Rectal smooth muscle tissue (tissue), 1 donor: ENCODE results near the gene PBRM1.
"Not testable (repeated sequence)": the region's sequence is repeated elsewhere in the genome, so short reads cannot be mapped to it uniquely, and the experiment has no call there.

Experiments
- H3K27ac ChIP-seq: one replicate; pipeline ENCODE4 v1.7.0; 2013; ENCODE audit warnings: low read depth, low read length, inconsistent platforms
- H3K27me3 ChIP-seq: one replicate; pipeline ENCODE4 v1.7.0; 2013; ENCODE audit warnings: low read length; ENCODE audit not compliant: control insufficient read depth, insufficient read depth
- H3K36me3 ChIP-seq: one replicate; pipeline ENCODE4 v1.7.0; 2013; ENCODE audit warnings: low read length; ENCODE audit not compliant: control insufficient read depth, insufficient read depth
- H3K4me1 ChIP-seq: one replicate; pipeline ENCODE4 v1.7.0; 2013; ENCODE audit warnings: low read length; ENCODE audit not compliant: control insufficient read depth, insufficient read depth
- H3K4me3 ChIP-seq: one replicate; pipeline ENCODE4 v1.7.0; 2013; ENCODE audit warnings: low read length
- H3K9ac ChIP-seq: one replicate; pipeline ENCODE4 v1.7.0; 2013; ENCODE audit warnings: low read length

PBRM1 gene

GRCh38 chr3:52678265-52679198 lies 7.2 kb downstream of the PBRM1 start:
- no peak overlapping the region for H3K4me3 ChIP-seq
- peaks cover 21% of the 10 kb centered on the region for H3K36me3 ChIP-seq
- no peak overlapping the region for H3K27ac ChIP-seq
- no peaks in the 10 kb centered on the region for H3K4me1 ChIP-seq
- no peaks in the 10 kb centered on the region for H3K27me3 ChIP-seq
- H3K9ac ChIP-seq, result no peak overlapping the region

- peaks cover 26% of the 10 kb centered on the region for H3K36me3 ChIP-seq
- not testable (repeated sequence) for H3K27me3 ChIP-seq, H3K27ac ChIP-seq, H3K4me1 ChIP-seq, H3K4me3 ChIP-seq, H3K9ac ChIP-seq
Observed at GRCh38 chr3:52676201-52676600, 9.5 kb downstream of the PBRM1 start.

DNA sequence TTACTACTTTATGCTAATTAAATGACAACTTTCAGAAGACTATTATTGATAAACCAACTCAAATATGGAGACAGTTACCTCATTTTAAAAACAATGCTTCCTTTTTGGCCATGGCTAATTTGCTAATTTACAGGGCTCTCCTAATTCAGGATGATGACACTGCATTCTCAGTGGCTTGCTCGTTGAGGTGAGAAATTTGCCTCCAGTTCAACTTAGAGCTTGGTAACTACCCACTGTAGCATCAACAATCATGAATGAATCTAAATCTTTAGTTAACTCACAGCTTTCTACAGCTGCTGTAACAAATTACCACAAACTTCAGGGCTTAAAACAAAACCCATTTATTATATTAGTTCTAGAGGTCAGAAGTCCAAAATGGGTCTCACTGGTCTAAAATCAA lies 14.0 kb downstream of the PBRM1 start:
- peaks cover 5% of the 10 kb centered on the region for H3K4me1 ChIP-seq
- H3K27me3 ChIP-seq, result no peaks in the 10 kb centered on the region
- H3K4me3 ChIP-seq, result no peak overlapping the region
- peaks cover 14% of the 10 kb centered on the region for H3K36me3 ChIP-seq
- H3K27ac ChIP-seq, result no peak overlapping the region
- H3K9ac ChIP-seq, result no peak overlapping the region

DNA sequence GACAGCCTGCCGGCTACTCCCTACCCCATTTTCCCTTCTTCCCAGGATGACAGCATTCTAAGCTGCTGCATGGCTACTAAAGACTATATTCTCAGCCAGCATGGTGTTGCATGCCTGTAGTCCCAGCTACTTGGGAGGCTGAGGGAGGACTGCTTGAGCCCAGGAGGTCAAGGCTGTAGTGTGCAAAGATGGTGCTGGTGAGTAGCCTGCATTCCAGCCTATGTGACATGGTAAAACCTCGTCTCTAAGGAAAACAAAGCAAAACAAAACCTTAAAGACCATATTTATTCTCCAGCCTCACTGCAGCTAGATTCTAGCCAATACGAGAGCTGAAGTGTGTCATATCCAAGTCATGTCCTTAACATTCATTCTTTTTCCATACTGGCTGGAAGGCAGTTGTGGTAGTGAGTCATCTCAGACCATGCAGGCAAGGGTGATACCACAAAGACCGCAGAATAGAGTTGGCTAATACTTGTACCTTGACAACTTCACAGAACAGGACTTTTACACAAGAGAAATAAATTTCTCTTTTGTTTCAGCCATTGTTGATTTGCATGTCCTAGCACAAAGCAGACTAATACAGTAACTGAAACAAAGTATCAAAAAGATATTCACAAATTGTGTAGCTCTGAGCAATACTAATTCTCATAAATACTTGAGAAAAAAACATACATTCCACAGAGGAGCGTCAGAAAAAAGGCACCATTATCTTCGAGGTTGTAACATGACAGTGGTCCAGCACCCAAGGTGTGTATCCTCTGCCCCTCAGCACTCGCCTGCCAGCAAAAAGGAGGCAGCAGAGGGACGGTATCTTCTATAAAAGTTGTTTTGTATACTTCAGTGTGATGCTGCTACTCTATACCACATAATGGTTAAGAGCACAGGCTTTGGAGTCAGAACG lies 14.8 kb downstream of the PBRM1 start:
- no peak overlapping the region for H3K4me3 ChIP-seq
- peaks cover 11% of the 10 kb centered on the region for H3K36me3 ChIP-seq
- H3K4me1 ChIP-seq, result peaks cover 5% of the 10 kb centered on the region
- H3K9ac ChIP-seq, result no peak overlapping the region
- peak overlapping the region; percentile 51 for H3K27ac ChIP-seq
- no peaks in the 10 kb centered on the region for H3K27me3 ChIP-seq

DNA sequence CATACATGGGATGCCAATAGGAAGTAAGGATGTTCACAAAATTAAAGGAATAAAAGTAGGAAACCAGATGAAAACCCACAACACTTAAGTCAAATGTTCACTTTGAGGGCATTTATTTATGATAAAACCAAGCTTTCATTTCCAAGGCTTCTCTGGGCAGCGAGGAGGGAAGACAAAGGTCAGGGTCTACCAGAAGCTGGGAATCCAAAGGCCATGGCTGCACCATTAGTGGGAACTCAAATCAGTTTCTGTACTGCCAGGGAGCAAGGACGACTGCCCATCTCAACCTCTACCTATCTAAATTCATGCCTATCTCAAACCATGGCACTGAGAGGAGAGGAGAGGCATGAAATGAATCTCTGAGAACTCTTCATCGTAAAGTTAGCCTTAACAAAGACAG lies 22.6 kb downstream of the PBRM1 start:
- Histone ChIP-seq H3K9ac (no peak overlapping the region), H3K4me3 (no peak overlapping the region), H3K36me3 (peaks cover 29% of the 10 kb centered on the region), H3K27ac (no peak overlapping the region), H3K27me3 (no peaks in the 10 kb centered on the region), H3K4me1 (no peaks in the 10 kb centered on the region)

DNA sequence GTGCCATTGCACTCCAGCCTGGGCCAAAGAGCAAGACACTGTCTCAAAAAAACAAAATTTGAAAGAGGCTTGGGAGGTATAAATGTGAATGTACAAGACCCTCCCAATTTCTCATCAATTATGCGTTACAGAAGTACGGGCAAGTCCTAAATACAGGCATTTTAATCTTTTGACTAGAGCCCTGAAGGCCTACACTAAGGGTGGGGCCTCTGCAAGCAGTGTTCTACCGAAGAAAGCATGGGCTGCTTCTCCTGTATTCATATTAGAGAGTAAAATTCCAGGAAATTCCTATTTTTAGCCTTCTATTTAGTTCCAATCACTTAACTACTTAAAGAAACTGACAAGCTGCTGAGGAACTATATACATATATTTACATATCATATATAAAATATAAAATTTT lies 25.7 kb downstream of the PBRM1 start:
- no peaks in the 10 kb centered on the region for H3K4me1 ChIP-seq
- H3K36me3 ChIP-seq, result peaks cover 30% of the 10 kb centered on the region
- no peaks in the 10 kb centered on the region for H3K27me3 ChIP-seq
- no peak overlapping the region for H3K9ac ChIP-seq
- H3K27ac ChIP-seq, result no peak overlapping the region
- H3K4me3 ChIP-seq, result no peak overlapping the region

DNA sequence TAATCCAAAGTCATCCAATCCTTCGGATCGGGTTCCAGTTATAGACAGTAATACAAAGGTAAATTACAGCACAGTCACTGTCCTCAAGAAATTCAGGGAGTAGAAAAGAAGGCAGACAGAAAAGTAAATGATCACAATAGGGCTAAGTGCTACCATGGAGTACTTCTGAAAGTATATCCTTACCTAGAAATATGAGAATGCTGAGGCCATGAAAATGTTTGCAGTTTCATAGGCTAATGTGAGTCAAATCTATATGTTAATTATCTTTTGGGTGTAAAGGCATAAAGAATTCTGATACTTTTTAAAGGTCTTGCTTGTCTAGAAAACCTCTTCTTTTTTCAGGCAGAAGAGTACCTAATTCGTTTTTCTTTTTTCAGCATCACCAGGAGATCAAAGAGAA lies 29.8 kb downstream of the PBRM1 start:
- Histone ChIP-seq H3K27ac (no peak overlapping the region), H3K4me3 (no peak overlapping the region), H3K4me1 (no peaks in the 10 kb centered on the region), H3K36me3 (peaks cover 28% of the 10 kb centered on the region), H3K27me3 (no peaks in the 10 kb centered on the region), H3K9ac (no peak overlapping the region)

DNA sequence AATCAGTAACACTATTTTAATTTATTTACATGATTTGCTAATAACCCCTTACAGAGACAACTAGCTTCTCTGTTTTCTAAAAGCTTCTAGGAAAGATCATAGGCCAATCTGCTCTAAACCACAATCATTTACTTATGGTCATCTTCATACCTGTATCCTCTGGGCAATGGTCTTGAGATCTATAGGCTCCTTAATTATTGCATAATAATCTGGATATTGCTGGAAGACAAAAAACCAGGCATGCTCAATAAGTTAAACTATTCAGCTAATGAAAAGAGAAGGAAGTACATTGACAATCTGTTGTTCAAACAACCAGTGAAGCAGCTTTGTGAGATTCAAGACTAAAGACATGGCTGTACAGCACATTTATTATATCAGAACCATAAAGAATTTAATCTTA lies 34.1 kb downstream of the PBRM1 start:
- H3K4me1 ChIP-seq, result no peaks in the 10 kb centered on the region
- H3K27ac ChIP-seq, result no peak overlapping the region
- H3K36me3 ChIP-seq, result peaks cover 31% of the 10 kb centered on the region
- H3K9ac ChIP-seq, result no peak overlapping the region
- H3K27me3 ChIP-seq, result no peaks in the 10 kb centered on the region
- no peak overlapping the region for H3K4me3 ChIP-seq

GRCh38 chr3:52650439-52650838 lies 35.3 kb downstream of the PBRM1 start:
- Histone ChIP-seq H3K9ac (no peak overlapping the region), H3K36me3 (peaks cover 25% of the 10 kb centered on the region), H3K4me3 (no peak overlapping the region), H3K27ac (no peak overlapping the region), H3K4me1 (no peaks in the 10 kb centered on the region), H3K27me3 (no peaks in the 10 kb centered on the region)

DNA sequence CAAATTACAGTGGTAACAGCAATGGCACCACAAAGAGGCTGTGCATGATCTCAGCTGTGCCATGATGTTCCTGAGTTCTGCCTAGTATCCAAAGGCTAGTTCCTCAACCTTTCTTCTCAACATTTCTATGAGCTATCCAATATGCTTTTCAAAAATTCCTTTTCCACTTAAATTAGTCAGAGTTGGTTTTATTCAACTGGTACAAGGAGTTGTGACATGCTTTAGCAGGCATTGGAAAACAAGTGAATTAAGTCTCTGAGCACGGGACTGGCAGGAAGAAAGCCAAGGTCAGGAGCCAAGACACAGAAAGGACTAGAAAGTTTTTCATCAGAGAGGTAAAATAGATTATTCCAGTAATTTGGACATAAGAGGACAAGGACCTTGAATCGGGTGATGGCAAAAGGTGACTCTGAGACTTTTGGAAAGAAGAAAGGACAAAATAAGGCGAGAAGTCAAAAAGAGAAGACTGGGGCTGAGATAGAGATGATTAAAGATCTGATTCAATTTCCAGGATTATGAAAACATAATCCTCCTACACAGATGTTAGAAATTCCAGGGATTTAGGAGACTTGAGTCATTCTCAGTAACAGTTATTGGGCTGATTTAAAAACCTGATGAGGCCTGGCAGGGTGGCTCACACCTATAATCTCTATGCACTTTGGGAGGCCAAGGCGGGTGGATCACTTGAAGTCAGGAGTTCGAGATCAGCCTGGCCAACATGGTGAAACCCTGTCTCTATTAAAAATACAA lies 36.1 kb downstream of the PBRM1 start:
- Histone ChIP-seq H3K36me3 (peaks cover 21% of the 10 kb centered on the region), H3K27ac (no peak overlapping the region), H3K9ac (no peak overlapping the region), H3K4me3 (no peak overlapping the region), H3K4me1 (no peaks in the 10 kb centered on the region), H3K27me3 (no peaks in the 10 kb centered on the region)

DNA sequence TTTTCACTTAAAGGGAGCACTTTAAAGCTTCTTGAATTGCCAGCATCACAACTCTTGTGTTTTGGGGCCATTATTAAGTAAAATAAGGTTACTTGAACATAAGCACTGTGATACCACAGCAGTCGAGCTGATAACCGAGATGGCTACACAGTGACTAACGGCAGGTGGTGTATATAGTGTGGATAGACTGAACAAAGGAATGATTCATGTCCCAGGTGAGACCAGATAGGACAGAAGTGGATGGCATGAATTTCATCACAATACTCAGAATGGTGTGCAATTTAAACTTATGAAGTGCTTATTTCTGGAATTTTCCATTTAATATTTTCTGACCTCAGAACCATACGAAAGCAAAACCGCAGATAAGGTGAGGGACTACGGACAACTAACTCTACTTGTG lies 40.2 kb downstream of the PBRM1 start:
- no peak overlapping the region for H3K4me3 ChIP-seq

GRCh38 chr3:52636673-52637072 lies 49.0 kb downstream of the PBRM1 start:
- no peak overlapping the region for H3K4me3 ChIP-seq
- no peak overlapping the region for H3K27ac ChIP-seq
- H3K9ac ChIP-seq, result no peak overlapping the region
- no peaks in the 10 kb centered on the region for H3K4me1 ChIP-seq
- H3K36me3 ChIP-seq, result peaks cover 17% of the 10 kb centered on the region
- no peaks in the 10 kb centered on the region for H3K27me3 ChIP-seq

More for the DNA sequence above, 40.2 kb downstream of the PBRM1 start:
- Histone ChIP-seq H3K27ac (no peak overlapping the region), H3K36me3 (peaks cover 13% of the 10 kb centered on the region), H3K4me1 (no peaks in the 10 kb centered on the region), H3K9ac (no peak overlapping the region), H3K27me3 (no peaks in the 10 kb centered on the region)
